HCT116 (cell line): Measurements from ENCODE around the gene CFDP1. TPM values are rescaled to one million over a fixed set of nuclear protein-coding genes. Genes with fewer than 3 reads are reported as not detected.

ENCODE experiments used
- ATAC-seq: fragments of 200-7000 bp; cut with Tn5 transposase; 2 replicates; pipeline ENCODE4 v1.9.1; 2020; ENCODE audit warnings: mild to moderate bottlenecking, moderate library complexity
- BruUV-seq: library from RNA; stranded (reverse); fragments of 400-500 nt; replicated peaks from 2 replicates; lab custom pipeline; 2021; lab: Mats Ljungman, UMichigan
- CTCF ChIA-PET: fragments of 300-600 bp; sonication (Branson Sonifier 250); formaldehyde crosslinking; loops from one replicate; lab custom pipeline; 2021; ENCODE audit warnings: antibody characterized with exemption; lab: Charles Lee
- POLR2A ChIA-PET: fragments of 300-600, 350-600 bp; sonication (Branson Sonifier 250); formaldehyde crosslinking; loops from one replicate; lab custom pipeline; 2021; ENCODE audit warnings: antibody characterized with exemption; lab: Charles Lee
- RAD21 ChIA-PET, 2 experiments: fragments of 300-600 bp; sonication (Branson Sonifier 250); formaldehyde crosslinking; loops; one replicate each; lab custom pipeline; 2023; ENCODE audit warnings: low total read pairs in 2 of 2; ENCODE audit not compliant: uncharacterized antibody in 2 of 2, unreplicated experiment in 2 of 2, low non-redundant PET in 1 of 2; lab: Charles Lee
- DNase-seq: peaks from one replicate; pipeline ENCODE4 v3.0.0-alpha.2; 2010; ENCODE audit warnings: low read depth, low spot score
- H2AFZ ChIP-seq: fragments of 200-600 bp; shearing (Covaris generic), sonication (generic); 2 replicates; pipeline ENCODE4 v1.6.1; 2017; ENCODE audit warnings: low read depth, mixed run types, mixed read lengths, antibody characterized with exemption, low read length; ENCODE audit not compliant: poor library complexity, severe bottlenecking
- H3K27ac ChIP-seq: 2 replicates; pipeline ENCODE4 v1.5.1; 2012; ENCODE audit warnings: low read depth, low read length
- H3K27me3 ChIP-seq: fragments of 200-600 bp; sonication (generic); 2 replicates; pipeline ENCODE4 v1.6.1; 2016; ENCODE audit warnings: mixed run types, low read length, mixed read lengths; ENCODE audit not compliant: insufficient read depth
- H3K36me3 ChIP-seq, 2 experiments: fragments of 200-500 bp in 1 of 2; fragments of 200-600 bp in 1 of 2; sonication (Bioruptor generic) in 1 of 2; sonication (generic) in 1 of 2; 2 replicates each; pipeline versions ENCODE4 v1.5.1 to v1.6.1; 2014 to 2016; ENCODE audit warnings: low read length in 2 of 2, inconsistent platforms in 1 of 2, mixed read lengths in 1 of 2, mixed run types in 1 of 2; ENCODE audit not compliant: insufficient read depth in 2 of 2, control insufficient read depth in 1 of 2
- H3K4me1 ChIP-seq, 2 experiments: fragments of 200-600 bp in 1 of 2; sonication (generic) in 1 of 2; 2 replicates each; pipeline versions ENCODE4 v1.5.1 to v1.6.1; 2012 to 2017; ENCODE audit warnings: low read length in 2 of 2, inconsistent platforms in 1 of 2, mild to moderate bottlenecking in 1 of 2, mixed read lengths in 1 of 2, mixed run types in 1 of 2, moderate library complexity in 1 of 2; ENCODE audit not compliant: insufficient read depth in 2 of 2, control insufficient read depth in 1 of 2
- H3K4me2 ChIP-seq: fragments of 200-600 bp; sonication (generic); 2 replicates; pipeline ENCODE4 v1.6.1; 2017; ENCODE audit warnings: mixed run types, low read length, mixed read lengths
- H3K4me3 ChIP-seq, 2 experiments: fragments of 200-600 bp in 1 of 2; sonication (generic) in 1 of 2; replicated peaks in 1 of 2; 2 replicates each; pipeline ENCODE4 v1.5.1; 2011 to 2016; ENCODE audit warnings: low read length in 2 of 2, control low read depth in 1 of 2, low read depth in 1 of 2, mild to moderate bottlenecking in 1 of 2, mixed read lengths in 1 of 2, mixed run types in 1 of 2
- H3K79me2 ChIP-seq: fragments of 200-600 bp; sonication (generic); 2 replicates; pipeline ENCODE4 v1.6.1; 2017; ENCODE audit warnings: mild to moderate bottlenecking, mixed run types, low read length, moderate library complexity, mixed read lengths; ENCODE audit not compliant: insufficient read depth
- H3K9ac ChIP-seq: fragments of 200-600 bp; sonication (generic); 2 replicates; pipeline ENCODE4 v1.6.1; 2016; ENCODE audit warnings: low read length, mixed read lengths
- H3K9me2 ChIP-seq: fragments of 200-600 bp; sonication (generic), shearing (Covaris generic); 2 replicates; pipeline ENCODE4 v1.6.1; 2017; ENCODE audit warnings: mixed run types, mild to moderate bottlenecking, moderate library complexity; ENCODE audit not compliant: insufficient read depth
- H3K9me3 ChIP-seq, 2 experiments: fragments of 200-500 bp in 1 of 2; fragments of 200-600 bp in 1 of 2; sonication (Bioruptor generic) in 1 of 2; sonication (generic) in 1 of 2; 2 replicates each; pipeline ENCODE4 v1.6.1; 2014 to 2017; ENCODE audit warnings: low read length in 2 of 2, mixed read lengths in 2 of 2, inconsistent platforms in 1 of 2, low read depth in 1 of 2, mild to moderate bottlenecking in 1 of 2, mixed run types in 1 of 2, moderate library complexity in 1 of 2; ENCODE audit not compliant: control insufficient read depth in 1 of 2, insufficient read depth in 1 of 2
- H4K20me1 ChIP-seq: fragments of 200-600 bp; sonication (generic), shearing (Covaris generic); 2 replicates; pipeline ENCODE4 v1.6.1; 2017; ENCODE audit warnings: mixed run types, mild to moderate bottlenecking, moderate library complexity; ENCODE audit not compliant: insufficient read depth
- CBX3 ChIP-seq: IDR thresholded peaks from 2 replicates; pipeline ENCODE4 v1.6.1; 2012; ENCODE audit warnings: low read depth
- EGR1 ChIP-seq: IDR thresholded peaks from 2 replicates; pipeline ENCODE4 v1.6.1; 2012; ENCODE audit warnings: low read depth
- ELF1 ChIP-seq: IDR thresholded peaks from 2 replicates; pipeline ENCODE4 v1.6.1; 2012; ENCODE audit warnings: low read depth, borderline replicate concordance
- JUND ChIP-seq: IDR thresholded peaks from 2 replicates; pipeline ENCODE4 v1.6.1; 2012
- POLR2A ChIP-seq: IDR thresholded peaks from 2 replicates; pipeline ENCODE4 v1.7.0; 2011; ENCODE audit warnings: borderline replicate concordance; ENCODE audit not compliant: insufficient read depth, insufficient read length; ENCODE audit errors: extremely low read depth
- POLR2AphosphoS5 ChIP-seq: IDR thresholded peaks from 2 replicates; pipeline ENCODE4 v1.6.1; 2011; ENCODE audit warnings: mild to moderate bottlenecking, low read depth, low read length, moderate library complexity
- SIN3A ChIP-seq: IDR thresholded peaks from 2 replicates; pipeline ENCODE4 v1.6.1; 2012; ENCODE audit warnings: low read depth
- ZFX ChIP-seq: fragments of 450-650 bp; IDR thresholded peaks from 2 replicates; pipeline ENCODE4 v1.6.1; 2017
- intact Hi-C: fragments of 100-400 bp; cut with micrococcal nuclease; formaldehyde crosslinking; loops from 2 replicates; pipeline ENCODE4 v1.10.0; 2022
- total RNA-seq: library from RNA; stranded (reverse); gene quantifications from one replicate; pipeline ENCODE4 v1.2.1, GENCODE V29; 2021; ENCODE audit not compliant: unreplicated experiment

CFDP1 gene
- total RNA-seq, 1 experiment from 2014 or later, result 45.3 TPM

DNA sequence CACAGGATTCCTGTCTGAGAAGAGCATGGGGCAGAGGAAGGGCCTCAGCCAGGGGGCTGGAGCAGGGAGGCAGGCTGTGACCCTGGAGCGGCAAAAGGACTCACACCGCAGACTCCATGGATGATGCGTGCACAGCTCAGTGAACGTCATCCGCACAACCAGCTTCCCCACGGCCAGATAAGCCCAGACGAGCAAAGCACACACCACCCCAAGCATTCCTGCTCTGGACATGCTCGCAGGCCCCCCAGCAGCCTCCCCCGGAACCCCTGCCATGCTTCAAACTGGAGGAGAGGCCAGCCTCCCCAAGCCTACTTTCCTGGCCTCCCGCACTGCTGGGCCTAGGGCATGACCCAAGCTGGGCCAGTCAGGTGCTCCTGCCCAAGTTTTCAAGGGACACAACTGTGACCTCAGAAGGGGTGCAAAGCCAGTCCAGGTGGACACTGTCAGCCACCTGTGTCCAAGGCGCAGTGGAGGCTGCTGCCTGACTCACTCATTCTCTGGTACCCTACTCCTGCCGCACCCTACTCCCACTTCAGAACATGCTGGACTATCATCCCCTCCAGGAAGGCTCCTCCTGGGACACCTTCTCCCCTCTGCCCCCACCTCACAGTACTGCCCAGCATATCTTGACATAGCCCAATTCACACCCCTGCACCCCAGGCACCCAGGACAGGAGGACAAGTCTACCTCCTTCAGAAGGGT, 186.6 kb downstream of the CFDP1 start (continued):
- TF ChIP-seq ELF1, result no peak
- no peak for TF ChIP-seq EGR1
- no peak for TF ChIP-seq POLR2A
- TF ChIP-seq POLR2AphosphoS5, result no peak
- TF ChIP-seq CBX3, result no peak
- no peak for TF ChIP-seq SIN3A

DNA sequence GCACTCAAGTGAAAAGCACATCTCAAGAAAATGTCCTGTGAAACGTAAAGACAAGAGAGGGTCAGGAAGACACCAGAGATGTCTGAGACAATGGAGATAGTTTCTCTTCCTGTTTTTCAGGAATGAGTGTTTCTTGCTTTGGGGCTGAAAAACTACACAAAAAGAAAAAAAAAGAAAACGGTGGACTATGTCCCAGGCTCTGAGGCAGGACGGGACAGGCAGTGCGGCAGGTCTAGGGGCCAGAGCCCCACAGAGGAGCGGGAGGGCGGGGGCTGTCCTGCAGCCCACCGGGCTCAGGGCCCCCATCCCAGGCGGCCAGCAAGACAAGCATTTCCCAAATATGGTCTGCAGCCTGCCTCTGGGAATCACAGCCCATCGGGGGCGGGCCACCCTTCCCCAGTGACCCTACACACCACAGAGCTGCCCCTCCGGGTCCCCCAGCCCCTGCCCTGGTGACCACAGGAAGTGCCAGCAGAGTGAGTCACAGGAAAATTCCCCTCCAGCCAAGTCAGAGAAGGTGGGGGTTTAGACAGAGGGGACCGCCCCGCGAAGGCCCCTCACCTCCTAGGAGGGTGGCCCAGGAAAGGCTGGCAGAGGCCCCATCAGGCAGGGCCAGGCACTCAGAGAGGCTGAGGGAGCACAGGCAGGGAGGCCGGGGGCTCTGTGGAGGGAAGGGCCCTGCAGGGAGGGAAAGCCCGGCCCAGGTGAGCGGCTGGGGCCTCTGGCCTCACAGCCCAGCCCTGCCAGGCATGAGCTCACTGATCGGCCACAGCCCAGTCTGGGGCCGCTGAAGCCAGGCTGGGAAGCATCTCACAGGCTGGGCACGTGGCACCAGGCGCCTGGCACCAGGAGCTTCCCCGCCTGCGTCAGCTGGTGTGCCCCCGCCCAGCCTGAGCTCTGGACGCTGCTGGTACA, 188.2 kb downstream of the CFDP1 start:
- peak overlapping the region; percentile 97 for H3K27ac ChIP-seq
- ATAC-seq (peak; percentile 77), DNase-seq (no peak)
- H3K4me2 ChIP-seq, result peak overlapping the region; percentile 64
- H2AFZ ChIP-seq, result no peak overlapping the region
- H3K9ac ChIP-seq, result peak overlapping the region; percentile 67
- ChIA-PET RAD21 (interaction anchor here (0.7 to 1.8 kb wide), 6 partner anchors 11 to 152 kb away, joined by 3 to 5 read pairs (median 4); no protein-coding TSS in a partner anchor), POLR2A (interaction anchor here (0.7 to 2.0 kb wide), 5 partner anchors 11 to 548 kb away, joined by 3 to 10 read pairs (median 3); no protein-coding TSS in a partner anchor), CTCF (interaction anchor here (0.7 to 1.9 kb wide), 8 partner anchors 9 to 220 kb away, joined by 3 to 12 read pairs (median 3); no protein-coding TSS in a partner anchor)
- peaks cover 5 to 12% of the 10 kb centered on the region in 2 experiments; a peak in 2 of 4 replicates for H3K36me3 ChIP-seq
- peaks cover 68 to 69% of the 10 kb centered on the region in 2 experiments for H3K4me1 ChIP-seq
- intact Hi-C loops, result loop anchor here (1.0 kb wide), 1 partner anchor 140 kb away; no protein-coding TSS in a partner anchor
- no peaks in the 10 kb centered on the region for H3K9me3 ChIP-seq
- H3K4me3 ChIP-seq, result peak overlapping the region; percentile 7 to 30; a peak in 2 of 4 replicates
- no peaks in the 10 kb centered on the region for H3K9me2 ChIP-seq
- H4K20me1 ChIP-seq, result no peaks in the 10 kb centered on the region
- no peaks in the 10 kb centered on the region for H3K27me3 ChIP-seq
- H3K79me2 ChIP-seq, result peaks cover 87% of the 10 kb centered on the region
- BruUV-seq, result no TSS peak
- TF ChIP-seq ZFX, result peak; percentile 62; the same call in 1 of the 2 replicates
- no peak for TF ChIP-seq JUND
- TF ChIP-seq POLR2AphosphoS5, result peak; percentile 40; the same call in 1 of the 2 replicates
